SK-N-SH (cell line): Measurements from ENCODE around the gene NUFIP2.

Experiments
- CTCF ChIP-seq: fragments of 200-600 bp; sonication (generic); IDR thresholded peaks from 2 replicates; pipeline ENCODE4 v1.6.1; 2017; ENCODE audit warnings: antibody characterized with exemption, mild to moderate bottlenecking, moderate library complexity
- ELF1 ChIP-seq: IDR thresholded peaks from 2 replicates; pipeline ENCODE4 v1.4.0; 2012
- EP300 ChIP-seq, 2 experiments: IDR thresholded peaks; 2 replicates each; pipeline versions ENCODE4 v1.4.0 to v1.6.1; 2012; ENCODE audit warnings: borderline replicate concordance in 1 of 2, low read depth in 1 of 2, low read length in 1 of 2
- GATA2 ChIP-seq: sonication (generic); formaldehyde crosslinking; IDR thresholded peaks from 2 replicates; pipeline ENCODE4 v1.5.0; 2020; ENCODE audit warnings: mild to moderate bottlenecking, missing genetic modification reagents
- JUND ChIP-seq: IDR thresholded peaks from 2 replicates; pipeline ENCODE4 v1.4.0; 2012
- POLR2AphosphoS5 ChIP-seq: IDR thresholded peaks from 2 replicates; pipeline ENCODE4 v1.6.1; 2012; ENCODE audit warnings: low read depth, low read length
- RAD21 ChIP-seq: IDR thresholded peaks from 2 replicates; pipeline ENCODE4 v1.6.1; 2012; ENCODE audit warnings: mild to moderate bottlenecking, low read length
- REST ChIP-seq: IDR thresholded peaks from 2 replicates; pipeline ENCODE4 v1.6.1; 2012; ENCODE audit warnings: mild to moderate bottlenecking, low read depth, low read length, moderate library complexity
- SIN3A ChIP-seq: IDR thresholded peaks from 2 replicates; pipeline ENCODE4 v1.6.1; 2012; ENCODE audit warnings: low read depth, mild to moderate bottlenecking, low read length, moderate library complexity, borderline replicate concordance
- SMC3 ChIP-seq: IDR thresholded peaks from 2 replicates; pipeline ENCODE4 v1.6.1; 2012; ENCODE audit warnings: low read depth, low read length, improper control_type of control experiment
- USF2 ChIP-seq: fragments of 150-350 bp; IDR thresholded peaks from 2 replicates; pipeline ENCODE4 v1.6.1; 2017; ENCODE audit warnings: antibody characterized with exemption, low read length, low read depth, borderline replicate concordance
- YY1 ChIP-seq: IDR thresholded peaks from 2 replicates; pipeline ENCODE4 v1.4.0; 2012; ENCODE audit warnings: low read depth, mild to moderate bottlenecking

DNA sequence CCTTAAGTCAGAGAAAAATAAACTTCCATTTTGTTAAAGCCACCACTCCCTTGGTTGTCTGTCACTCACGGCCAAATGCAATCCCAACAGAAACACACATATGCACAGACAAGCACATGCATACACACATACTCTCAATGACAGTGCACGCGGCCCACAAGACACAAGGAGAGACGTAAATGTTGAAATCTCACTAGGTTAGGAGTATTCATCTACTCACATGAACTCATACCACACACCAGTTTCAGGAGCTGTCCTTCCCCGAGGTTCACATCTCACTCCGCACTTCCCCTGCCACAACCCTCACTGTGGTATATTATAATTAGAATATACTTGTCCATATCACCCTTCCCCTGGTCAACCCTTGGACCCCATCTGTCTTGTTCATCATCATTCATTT, 77.8 kb downstream of the NUFIP2 start:
- TF ChIP-seq CTCF (no peak), JUND (no peak), GATA2 (CRISPR knock-in tag) (no peak), SMC3 (no peak), USF2 (no peak), EP300 (IDR thresholded peaks at IDR 0.05; ENCODE audit: borderline replicate concordance in 1 of 2, low read depth in 1 of 2, low read length in 1 of 2) (no peak), YY1 (no peak), REST (no peak), POLR2AphosphoS5 (no peak), SIN3A (no peak), ELF1 (no peak), RAD21 (no peak)
